Small intestine (tissue), 16 donors: Measurements from ENCODE around the gene OR1J4. TPM values are rescaled to one million over a fixed set of nuclear protein-coding genes. Genes with fewer than 3 reads are reported as not detected.

Source experiments
- DNase-seq, 2 donors: peaks; one replicate each; pipeline versions ENCODE4 v3.0.0 to v3.0.0-alpha.2; 2013
- FAIRE-seq: peaks from 2 replicates; lab custom pipeline; 2012; peaks lifted over from hg19 to GRCh38; lab: Jason Lieb, UNC
- H3K27ac ChIP-seq, 3 donors: one replicate each; pipeline ENCODE4 v1.5.1; 2013; ENCODE audit warnings: low read length in 2 of 3, mild to moderate bottlenecking in 2 of 3, control low read depth in 1 of 3, inconsistent platforms in 1 of 3, low read depth in 1 of 3, moderate library complexity in 1 of 3
- H3K27me3 ChIP-seq, 3 donors: one replicate each; pipeline ENCODE4 v1.6.1; 2013; ENCODE audit warnings: low read length in 3 of 3, inconsistent platforms in 1 of 3; ENCODE audit not compliant: control insufficient read depth in 3 of 3, insufficient read depth in 3 of 3
- H3K36me3 ChIP-seq, 3 donors: one replicate each; pipeline ENCODE4 v1.6.1; 2013; ENCODE audit warnings: low read length in 3 of 3, inconsistent platforms in 1 of 3, low read depth in 1 of 3, mild to moderate bottlenecking in 1 of 3, moderate library complexity in 1 of 3; ENCODE audit not compliant: control insufficient read depth in 3 of 3, insufficient read depth in 2 of 3
- H3K4me1 ChIP-seq, 3 donors: one replicate each; pipeline ENCODE4 v1.6.1; 2013; ENCODE audit warnings: low read length in 2 of 3, inconsistent platforms in 1 of 3, low read depth in 1 of 3, mild to moderate bottlenecking in 1 of 3, moderate library complexity in 1 of 3; ENCODE audit not compliant: control insufficient read depth in 3 of 3, insufficient read depth in 2 of 3
- H3K4me3 ChIP-seq, 3 donors: one replicate each; pipeline ENCODE4 v1.5.1; 2013; ENCODE audit warnings: low read length in 3 of 3, control low read depth in 1 of 3, inconsistent platforms in 1 of 3, low read depth in 1 of 3, mild to moderate bottlenecking in 1 of 3, moderate library complexity in 1 of 3
- H3K9me3 ChIP-seq, 2 donors: one replicate each; pipeline ENCODE4 v1.6.1; 2013; ENCODE audit warnings: low read depth in 1 of 2, low read length in 1 of 2; ENCODE audit not compliant: control insufficient read depth in 2 of 2, insufficient read depth in 1 of 2
- WGBS, 3 donors: extraction: QIAGEN DNeasy Blood & Tissue Kit; methylation state at CpG; one replicate each; pipeline ENCODE4 v1.1.7; 2013; 5-methylcytosine and 5-hydroxymethylcytosine counted together
- long read RNA-seq, 10 donors: transcript quantifications; one replicate each; lab custom pipeline, GENCODE V29; 2026
- polyA plus RNA-seq, 4 donors: library from polyadenylated mRNA; stranded (reverse) in 3 of 4; unstranded in 1 of 4; fragments of 200-250 nt in 3 of 4; fragments of 120-200 nt in 1 of 4; gene quantifications; one replicate each; pipeline versions ENCODE4 v1.2.1 to v1.2.3, GENCODE V29; 2013
- donor health status: healthy with polysubstance abuse.
- donor health status: control.
- donor health status: control.
- donor health status: Bipolar disorder and iron deficiency.
- donor health status: healthy.

The OR1J4 gene
- not detected for polyA plus RNA-seq
- long read RNA-seq, donor 1: 0 reads
- long read RNA-seq, donor 2: 0 reads
- long read RNA-seq, donor 3: 0 reads
- long read RNA-seq, donor 4: 0 reads
- long read RNA-seq, donor 5: 0 reads
- long read RNA-seq, donor 6: 0 reads
- long read RNA-seq, donor 7: 0 reads
- long read RNA-seq, donor 8: 0 reads
- long read RNA-seq, donor 9: 0 reads
- long read RNA-seq, donor 10: 0 reads

GRCh38 chr9:122518841-122519240 lies at the start of gene OR1J4:
OR1J4 (plus strand) TSS chr9:122519141; CDS start chr9:122519141, 0 bp downstream.
- 72 to 77% (median 73%) methylated on average over 4 of the region's 4 CpGs for WGBS, 3 donors
- FAIRE-seq: no peak

GRCh38 chr9:122474561-122474960 lies 44.4 kb upstream of the OR1J4 start:
- WGBS, 3 donors: 66 to 69% (median 69%) methylated on average over 3 of the region's 3 CpGs
- Histone ChIP-seq H3K27ac (no peak overlapping the region), H3K27me3 (peaks cover 0 to 3% (median 0%) of the 10 kb centered on the region in 3 donors), H3K36me3 (no peaks in the 10 kb centered on the region), H3K4me3 (no peak overlapping the region), H3K4me1 (no peaks in the 10 kb centered on the region), H3K9me3 (no peaks in the 10 kb centered on the region)
- no peak for DNase-seq
- FAIRE-seq: no peak

More at GRCh38 chr9:122518841-122519240, at the start of gene OR1J4:
- no peaks in the 10 kb centered on the region for H3K4me1 ChIP-seq
- H3K27ac ChIP-seq: no peak within 1 kb of the TSS
- H3K9me3 ChIP-seq: no peaks in the 10 kb centered on the region
- H3K27me3 ChIP-seq: no peaks in the 10 kb centered on the region
- no peak for DNase-seq
- H3K4me3 ChIP-seq: no peak within 1 kb of the TSS
- no peaks in the 10 kb centered on the region for H3K36me3 ChIP-seq

GRCh38 chr9:122475717-122476116 lies 43.2 kb upstream of the OR1J4 start:
- WGBS, 3 donors: 46 to 71% (median 59%) methylated on average over 2 of the region's 2 CpGs
- Histone ChIP-seq H3K4me1 (no peaks in the 10 kb centered on the region), H3K9me3 (no peaks in the 10 kb centered on the region), H3K27ac (no peak overlapping the region), H3K4me3 (no peak overlapping the region), H3K27me3 (peaks cover 0 to 3% (median 0%) of the 10 kb centered on the region in 3 donors), H3K36me3 (no peaks in the 10 kb centered on the region)
- DNase-seq: no peak
- FAIRE-seq: no peak

- Histone ChIP-seq H3K4me3 (no peak overlapping the region), H3K4me1 (no peaks in the 10 kb centered on the region), H3K9me3 (no peaks in the 10 kb centered on the region), H3K27me3 (no peaks in the 10 kb centered on the region), H3K27ac (no peak overlapping the region), H3K36me3 (no peaks in the 10 kb centered on the region)
- FAIRE-seq (no peak), DNase-seq (no peak)
- WGBS, 3 donors: 80 to 94% (median 87%) methylated on average over 3 of the region's 3 CpGs
Observed at GRCh38 chr9:122477346-122477745, 41.6 kb upstream of the OR1J4 start.

GRCh38 chr9:122477826-122478225 lies 41.1 kb upstream of the OR1J4 start, which contains the start of gene OR1J1:
OR1J1 (minus strand) TSS chr9:122477926; CDS start chr9:122477926, 0 bp downstream.
- Histone ChIP-seq H3K36me3 (no peaks in the 10 kb centered on the region), H3K4me1 (no peaks in the 10 kb centered on the region), H3K27me3 (no peaks in the 10 kb centered on the region), H3K9me3 (no peaks in the 10 kb centered on the region), H3K4me3 (no peak within 1 kb of the TSS), H3K27ac (no peak within 1 kb of the TSS)
- WGBS, 3 donors: 86 to 88% (median 87%) methylated on average over 6 of the region's 6 CpGs
- FAIRE-seq: no peak
- DNase-seq: no peak

GRCh38 chr9:122479062-122479461 lies 39.9 kb upstream of the OR1J4 start:
- H3K4me1 ChIP-seq: no peaks in the 10 kb centered on the region
- FAIRE-seq: no peak
- H3K27me3 ChIP-seq: no peaks in the 10 kb centered on the region
- DNase-seq: no peak
- H3K9me3 ChIP-seq: no peaks in the 10 kb centered on the region
- no peak overlapping the region for H3K27ac ChIP-seq
- H3K36me3 ChIP-seq: no peaks in the 10 kb centered on the region
- no peak overlapping the region for H3K4me3 ChIP-seq
- 88 to 95% (median 91%) methylated on average over 5 of the region's 5 CpGs for WGBS, 3 donors

GRCh38 chr9:122498883-122499288 lies 20.1 kb upstream of the OR1J4 start:
- no peaks in the 10 kb centered on the region for H3K27me3 ChIP-seq
- H3K9me3 ChIP-seq: no peaks in the 10 kb centered on the region
- 39 to 65% (median 51%) methylated on average over 2 of the region's 2 CpGs for WGBS, 3 donors
- no peaks in the 10 kb centered on the region for H3K36me3 ChIP-seq
- no peak overlapping the region for H3K27ac ChIP-seq
- no peak for FAIRE-seq
- H3K4me3 ChIP-seq: no peak overlapping the region
- DNase-seq: peak; percentile 18 to 30
- H3K4me1 ChIP-seq: no peaks in the 10 kb centered on the region

- DNase-seq: no peak
- no peak for FAIRE-seq
- Histone ChIP-seq H3K4me3 (no peak overlapping the region), H3K36me3 (no peaks in the 10 kb centered on the region), H3K9me3 (no peaks in the 10 kb centered on the region), H3K4me1 (no peaks in the 10 kb centered on the region), H3K27me3 (no peaks in the 10 kb centered on the region), H3K27ac (no peak overlapping the region)
- WGBS, 3 donors: 8 to 33% (median 26%) methylated on average over 2 of the region's 2 CpGs
Observed at GRCh38 chr9:122506964-122507363, 12.0 kb upstream of the OR1J4 start.

GRCh38 chr9:122510502-122510901 lies 8.4 kb upstream of the OR1J4 start, which contains the start of gene OR1J2:
OR1J2 (plus strand) TSS chr9:122510802; CDS start chr9:122510802, 0 bp downstream.
- H3K27me3 ChIP-seq: no peaks in the 10 kb centered on the region
- H3K4me3 ChIP-seq: no peak within 1 kb of the TSS
- H3K4me1 ChIP-seq: no peaks in the 10 kb centered on the region
- no peak for DNase-seq
- no peaks in the 10 kb centered on the region for H3K36me3 ChIP-seq
- no peaks in the 10 kb centered on the region for H3K9me3 ChIP-seq
- no peak for FAIRE-seq
- 73 to 80% (median 78%) methylated on average over 6 of the region's 6 CpGs for WGBS, 3 donors
- no peak within 1 kb of the TSS for H3K27ac ChIP-seq
